HS-5 (cell line): ENCODE data around the gene VAV3.
A peak's percentile ranks its signal among the peaks of the same experiment; 100 is the strongest.
"Not testable (repeated sequence)": the region's sequence is repeated elsewhere in the genome, so short reads cannot be mapped to it uniquely, and the experiment has no call there.

Experiments
- DNase-seq: peaks from one replicate; pipeline ENCODE4 v3.0.0-alpha.2; 2012; ENCODE audit warnings: low read depth

The VAV3 gene

GRCh38 chr1:107883562-107883961 lies 81.4 kb downstream of the VAV3 start:
- no peak for DNase-seq

GRCh38 chr1:107879927-107880326 lies 85.1 kb downstream of the VAV3 start:
- DNase-seq = no peak

GRCh38 chr1:107879346-107879745 lies 85.6 kb downstream of the VAV3 start:
- no peak for DNase-seq

DNA sequence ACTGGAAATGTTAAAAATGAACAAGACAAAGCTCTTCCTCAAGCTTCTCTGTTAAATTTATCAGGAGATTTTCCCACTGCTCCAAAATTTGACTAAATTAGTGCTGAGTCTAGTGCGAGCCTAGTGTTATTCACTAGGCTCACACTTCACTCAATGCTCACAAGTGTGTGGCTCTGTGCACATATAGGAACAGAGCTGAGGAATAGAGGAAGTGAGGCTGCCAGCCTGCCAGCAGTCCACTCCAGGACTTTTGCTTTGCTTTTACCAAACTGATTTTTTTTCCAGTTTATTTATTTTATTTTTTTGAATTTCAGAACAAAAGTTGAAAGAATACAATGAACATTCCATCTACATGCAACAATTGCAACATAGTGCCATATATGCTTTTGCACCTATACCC lies 87.2 kb downstream of the VAV3 start:
- DNase-seq = no peak

- DNase-seq = peak; percentile 42
Observed at GRCh38 chr1:107877092-107877491, 87.9 kb downstream of the VAV3 start.

DNA sequence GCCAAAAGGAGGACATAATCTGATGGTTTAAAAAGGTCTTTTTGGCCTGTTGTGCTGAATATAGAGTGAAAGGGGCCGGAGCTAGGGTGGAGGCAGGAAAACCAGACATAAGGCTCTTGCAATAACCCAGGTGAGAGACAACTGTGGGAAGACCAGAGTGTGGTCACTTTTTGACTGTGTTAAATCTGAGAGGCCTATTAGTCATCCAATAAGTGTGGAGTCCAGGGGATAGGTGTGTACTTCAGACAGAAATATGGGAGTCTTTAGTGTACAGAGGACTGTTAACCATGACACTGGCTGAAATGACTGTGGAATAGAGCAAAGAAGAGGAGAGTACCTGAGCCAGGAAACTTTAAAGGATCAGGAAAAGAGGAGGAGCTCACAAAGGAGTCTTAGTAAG lies 89.3 kb downstream of the VAV3 start:
- no peak for DNase-seq

DNA sequence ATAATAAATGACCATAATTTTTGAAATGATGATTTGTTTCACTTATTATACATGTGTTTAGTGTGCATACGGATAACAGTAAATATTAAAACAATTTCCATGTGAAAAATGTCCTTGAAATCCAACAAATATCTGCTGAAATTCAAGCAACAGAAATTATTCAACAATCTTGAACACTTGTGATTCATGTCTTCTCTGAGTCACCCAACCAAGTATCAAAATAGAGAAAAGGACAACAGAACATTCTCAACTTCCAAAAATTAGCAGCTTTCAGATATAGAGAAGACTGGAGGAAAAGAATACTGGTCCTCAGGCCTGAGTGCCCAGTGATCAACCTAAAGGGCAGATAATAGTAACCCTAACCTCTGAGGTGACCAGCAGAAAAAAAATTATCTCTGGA lies 90.8 kb downstream of the VAV3 start:
- DNase-seq = no peak

DNA sequence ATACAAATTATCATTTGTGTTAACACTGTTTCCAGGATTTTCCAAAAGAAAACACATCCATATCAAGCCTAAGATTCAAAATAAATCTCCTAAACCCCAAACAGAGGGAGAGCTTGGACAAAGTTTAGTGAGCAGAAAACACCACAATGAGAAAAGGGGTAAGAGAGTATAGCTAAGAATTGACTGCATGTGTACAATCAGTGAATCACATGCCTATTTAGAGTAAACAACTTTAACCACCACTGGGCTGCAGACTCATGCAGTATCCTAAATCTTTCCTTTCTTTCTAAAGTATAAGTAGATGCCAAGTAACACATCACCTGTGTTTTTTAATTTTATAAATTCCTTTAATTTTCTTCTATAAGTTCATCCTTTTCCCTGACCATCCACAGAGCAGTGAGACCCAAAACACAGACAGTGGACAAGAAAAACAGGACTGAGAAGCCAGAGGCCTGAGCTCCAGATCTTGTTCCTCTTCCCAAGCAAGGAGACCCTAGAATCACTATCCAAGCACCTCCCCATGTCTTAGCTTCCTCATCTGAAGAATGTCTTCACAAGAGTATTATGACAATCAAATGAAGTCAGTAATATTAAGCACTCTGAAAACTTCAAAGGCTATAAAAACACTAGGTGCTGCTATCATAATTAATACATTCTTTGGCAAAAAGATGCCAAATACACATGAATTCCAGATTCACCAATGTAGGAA lies 93.1 kb downstream of the VAV3 start:
- DNase-seq = no peak

- no peak for DNase-seq
Observed at GRCh38 chr1:107871259-107871658, 93.7 kb downstream of the VAV3 start.

DNA sequence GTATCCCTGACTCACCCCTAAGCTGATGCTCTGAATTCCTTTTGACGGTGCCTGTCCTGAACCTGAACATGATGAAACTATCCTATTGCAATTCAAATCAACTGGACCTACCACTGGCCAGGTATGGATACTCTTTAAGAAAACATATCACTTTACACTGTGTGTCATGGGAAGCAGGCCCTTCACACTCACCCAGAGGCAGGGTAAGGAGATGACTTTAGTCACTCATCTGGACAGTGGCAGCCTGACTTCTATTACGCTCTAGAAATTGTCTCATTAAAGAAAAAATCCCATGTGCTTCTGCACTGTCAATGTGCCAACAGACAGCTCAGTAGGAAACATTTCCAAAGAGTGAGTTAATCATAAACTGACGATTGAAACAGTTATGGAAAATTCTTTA lies 94.3 kb downstream of the VAV3 start:
- DNase-seq = no peak

DNA sequence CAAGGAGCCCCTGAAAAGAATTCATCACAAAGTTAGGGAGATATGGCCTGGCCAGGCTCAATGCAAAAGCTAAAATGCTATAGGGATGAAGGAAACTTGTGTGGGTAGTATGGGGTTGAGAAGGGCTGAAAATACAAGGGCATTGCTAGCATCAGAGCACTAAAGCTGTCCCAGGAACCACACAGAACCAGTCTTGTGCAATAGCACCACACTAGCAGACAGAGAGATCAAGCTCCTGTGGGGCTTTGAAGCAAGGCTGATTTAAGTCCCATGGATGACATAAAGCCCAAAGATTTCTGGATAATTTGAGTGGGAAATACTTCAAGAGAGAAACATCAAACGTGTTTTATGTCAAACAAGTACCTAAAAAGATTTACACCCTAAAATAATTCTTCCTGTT lies 97.1 kb downstream of the VAV3 start:
- no peak for DNase-seq

GRCh38 chr1:107867422-107867821 lies 97.6 kb downstream of the VAV3 start:
- DNase-seq = no peak

GRCh38 chr1:107866870-107867269 lies 98.1 kb downstream of the VAV3 start:
- no peak for DNase-seq

GRCh38 chr1:107865627-107866026 lies 99.4 kb downstream of the VAV3 start:
- DNase-seq = no peak

DNA sequence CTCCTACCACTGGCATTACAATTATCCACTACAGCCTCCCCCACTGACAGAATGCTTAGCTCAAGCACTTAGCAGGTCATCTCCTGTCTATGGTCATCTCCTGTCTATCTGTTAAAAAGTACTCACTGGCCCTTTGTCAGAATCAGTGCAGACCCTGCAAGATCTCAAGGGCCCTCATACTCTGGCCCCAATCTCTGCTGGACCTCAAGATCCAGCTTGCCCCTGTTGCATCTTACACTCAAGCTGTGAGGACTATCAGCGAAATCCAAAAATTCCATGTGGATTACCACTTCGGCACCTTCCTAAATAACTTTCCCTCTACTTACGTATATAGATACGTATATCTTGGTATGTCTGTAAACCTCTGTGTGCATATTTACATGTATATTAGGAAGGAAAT lies 101.6 kb downstream of the VAV3 start:
- no peak for DNase-seq

DNA sequence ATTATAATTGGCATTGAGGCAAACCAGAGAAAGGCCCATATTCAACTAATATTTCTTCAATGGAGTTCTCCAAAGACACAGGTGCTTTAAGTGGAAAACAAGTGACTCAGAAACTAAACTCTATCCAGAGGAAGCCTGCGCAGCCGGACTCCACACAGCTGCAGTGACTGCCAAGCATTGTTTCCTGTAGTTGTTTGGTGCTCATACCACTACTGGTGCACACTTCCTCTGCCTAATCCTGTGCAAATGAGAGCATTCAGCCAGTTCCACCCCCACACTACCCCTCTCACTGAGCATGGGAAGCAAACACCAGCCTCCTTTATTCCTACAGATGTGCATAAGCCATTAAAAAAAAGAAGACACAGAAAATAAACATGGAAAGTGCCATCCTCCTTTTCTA lies 102.9 kb downstream of the VAV3 start:
- no peak for DNase-seq

DNA sequence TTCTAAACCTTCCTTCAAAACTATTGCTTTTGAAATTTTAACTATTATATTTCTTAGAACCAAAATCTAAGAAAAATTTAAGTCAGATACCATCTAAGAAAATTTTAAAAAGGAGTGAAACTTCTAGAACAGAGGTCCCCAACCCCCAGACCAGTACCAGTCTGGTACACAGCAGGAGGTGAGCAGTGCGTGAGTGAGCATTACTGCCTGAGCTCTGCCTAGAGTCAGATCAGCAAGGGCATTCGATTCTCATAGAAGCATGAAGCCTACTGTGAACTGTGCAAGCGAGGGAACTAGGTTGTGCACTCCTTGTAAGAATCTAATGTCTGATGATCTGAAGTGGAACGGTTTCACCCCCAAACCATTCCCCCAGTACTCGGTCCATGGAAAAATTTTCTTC lies 106.7 kb downstream of the VAV3 start:
- no peak for DNase-seq

GRCh38 chr1:107851418-107851817 lies 113.6 kb downstream of the VAV3 start:
- DNase-seq = no peak

GRCh38 chr1:107844541-107845194 lies 120.3 kb downstream of the VAV3 start:
- DNase-seq = not testable (repeated sequence)

DNA sequence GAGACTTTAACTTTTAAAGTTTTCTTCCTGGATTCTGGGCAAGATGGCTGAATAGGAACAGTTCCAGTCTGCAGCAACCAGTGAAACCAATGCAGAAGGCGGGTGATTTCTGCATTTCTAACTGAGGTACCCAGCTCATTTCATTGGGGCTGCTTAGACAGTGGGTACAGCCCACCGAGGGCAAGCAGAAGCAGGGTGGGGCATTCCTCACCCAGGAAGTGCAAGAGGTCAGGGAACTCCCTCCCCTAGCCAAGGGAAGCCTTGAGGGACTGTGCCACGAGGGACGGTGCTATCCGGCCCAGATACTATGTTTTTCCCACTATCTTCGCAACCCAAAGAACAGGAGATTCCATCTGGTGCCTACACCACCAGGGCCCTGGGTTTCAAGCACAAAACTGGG lies 121.0 kb downstream of the VAV3 start:
- no peak for DNase-seq

DNA sequence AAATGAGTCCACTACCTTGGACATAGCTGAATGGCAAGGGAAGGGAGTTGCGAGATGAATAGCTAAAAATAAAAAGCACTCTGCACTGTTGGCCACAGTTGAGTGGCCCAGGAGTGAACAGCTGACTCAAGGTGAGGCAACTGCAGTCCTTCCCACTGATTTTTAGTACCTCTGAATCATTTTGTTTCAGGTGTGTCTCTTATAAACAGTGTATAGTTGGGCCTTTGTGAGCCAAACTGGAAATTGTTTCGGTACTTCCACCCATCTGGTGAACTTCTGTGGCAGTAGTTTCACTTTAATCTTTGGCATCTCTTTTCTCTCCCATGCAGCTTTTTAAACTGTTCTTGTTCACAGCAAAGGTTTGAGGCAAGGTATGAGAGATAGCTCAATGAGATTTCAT lies 122.7 kb downstream of the VAV3 start:
- no peak for DNase-seq

- DNase-seq = no peak
Observed at GRCh38 chr1:107840725-107841124, 124.3 kb downstream of the VAV3 start.

GRCh38 chr1:107838056-107838455 lies 126.9 kb downstream of the VAV3 start:
- no peak for DNase-seq

- no peak for DNase-seq
Observed at GRCh38 chr1:107835151-107835670, 129.8 kb downstream of the VAV3 start.
